HCT116 (cell line): ENCODE data around the gene SELENOS.

Experiments
- CTCF ChIP-seq, 3 experiments: fragments of 200-600 bp in 1 of 3; sonication (generic) in 1 of 3; IDR thresholded peaks in 2 of 3; conservative IDR thresholded peaks in 1 of 3; 2 replicates each; pipeline ENCODE4 v1.5.1; 2012 to 2017; ENCODE audit warnings: low read depth in 2 of 3, low read length in 2 of 3, antibody characterized with exemption in 1 of 3, borderline replicate concordance in 1 of 3, control low read depth in 1 of 3, mild to moderate bottlenecking in 1 of 3, mixed read lengths in 1 of 3, mixed run types in 1 of 3, moderate library complexity in 1 of 3; ENCODE audit not compliant: insufficient read depth in 1 of 3
- EZH2 ChIP-seq: fragments of 200-600 bp; sonication (generic); IDR thresholded peaks from 2 replicates; pipeline ENCODE4 v1.6.1; 2017; ENCODE audit warnings: antibody characterized with exemption, mixed run types
- POLR2A ChIP-seq: IDR thresholded peaks from 2 replicates; pipeline ENCODE4 v1.7.0; 2011; ENCODE audit warnings: borderline replicate concordance; ENCODE audit not compliant: insufficient read depth, insufficient read length; ENCODE audit errors: extremely low read depth
- TF ChIP-seq, protein P1 (sequence below): IDR thresholded peaks from 2 replicates; pipeline ENCODE4 v1.6.1; 2011; ENCODE audit warnings: mild to moderate bottlenecking, low read length, moderate library complexity; ENCODE audit not compliant: insufficient replicate concordance; ENCODE audit errors: extremely low read depth

GRCh38 chr15:101310508-101310907, 33.2 kb upstream of the SELENOS start:
- TF ChIP-seq, protein P1, sequence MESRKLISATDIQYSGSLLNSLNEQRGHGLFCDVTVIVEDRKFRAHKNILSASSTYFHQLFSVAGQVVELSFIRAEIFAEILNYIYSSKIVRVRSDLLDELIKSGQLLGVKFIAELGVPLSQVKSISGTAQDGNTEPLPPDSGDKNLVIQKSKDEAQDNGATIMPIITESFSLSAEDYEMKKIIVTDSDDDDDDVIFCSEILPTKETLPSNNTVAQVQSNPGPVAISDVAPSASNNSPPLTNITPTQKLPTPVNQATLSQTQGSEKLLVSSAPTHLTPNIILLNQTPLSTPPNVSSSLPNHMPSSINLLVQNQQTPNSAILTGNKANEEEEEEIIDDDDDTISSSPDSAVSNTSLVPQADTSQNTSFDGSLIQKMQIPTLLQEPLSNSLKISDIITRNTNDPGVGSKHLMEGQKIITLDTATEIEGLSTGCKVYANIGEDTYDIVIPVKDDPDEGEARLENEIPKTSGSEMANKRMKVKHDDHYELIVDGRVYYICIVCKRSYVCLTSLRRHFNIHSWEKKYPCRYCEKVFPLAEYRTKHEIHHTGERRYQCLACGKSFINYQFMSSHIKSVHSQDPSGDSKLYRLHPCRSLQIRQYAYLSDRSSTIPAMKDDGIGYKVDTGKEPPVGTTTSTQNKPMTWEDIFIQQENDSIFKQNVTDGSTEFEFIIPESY = no peak
- TF ChIP-seq POLR2A (no peak), CTCF (IDR thresholded peaks at IDR 0.05 in 2 of 3, conservative IDR thresholded peaks at IDR 0.05 in 1 of 3; ENCODE audit: borderline replicate concordance in 1 of 3, insufficient read depth in 1 of 3, low read depth in 2 of 3, low read length in 2 of 3) (no peak), EZH2 (no peak)
